Mesenchymal stem cell (in vitro differentiated cells and primary cell): ENCODE data around the gene MED15.
"Not testable (repeated sequence)": the region's sequence is repeated elsewhere in the genome, so short reads cannot be mapped to it uniquely, and the experiment has no call there.

Source experiments
- DNase-seq: peaks from one replicate; pipeline ENCODE4 v3.0.0-alpha.2; 2013
- H2AFZ ChIP-seq: one replicate; pipeline ENCODE4 v1.6.1; 2013; ENCODE audit warnings: low read depth, mild to moderate bottlenecking, control low read depth, inconsistent platforms, low read length, moderate library complexity
- H2AK5ac ChIP-seq: 2 replicates; pipeline ENCODE4 v1.6.1; 2013; ENCODE audit warnings: low read length, moderate library complexity, mild to moderate bottlenecking, inconsistent platforms; ENCODE audit not compliant: severe bottlenecking
- H2BK120ac ChIP-seq: one replicate; pipeline ENCODE4 v1.6.1; 2013; ENCODE audit warnings: low read depth, mild to moderate bottlenecking, inconsistent platforms, low read length, moderate library complexity
- H2BK12ac ChIP-seq, 2 experiments: one replicate each; pipeline ENCODE4 v1.6.1; 2013; ENCODE audit warnings: inconsistent platforms in 2 of 2, low read length in 2 of 2, mild to moderate bottlenecking in 2 of 2, moderate library complexity in 2 of 2, control low read depth in 1 of 2
- H2BK15ac ChIP-seq: one replicate; pipeline ENCODE4 v1.6.1; 2013; ENCODE audit warnings: mild to moderate bottlenecking, low read depth, inconsistent platforms; ENCODE audit not compliant: poor library complexity, severe bottlenecking
- H2BK5ac ChIP-seq: 2 replicates; pipeline ENCODE4 v1.6.1; 2013; ENCODE audit warnings: low read depth, mild to moderate bottlenecking, low read length, control low read depth, inconsistent platforms; ENCODE audit not compliant: poor library complexity, severe bottlenecking
- H3K14ac ChIP-seq, 2 experiments: one replicate each; pipeline ENCODE4 v1.6.1; 2013; ENCODE audit warnings: inconsistent platforms in 2 of 2, low read length in 2 of 2, control low read depth in 1 of 2, mild to moderate bottlenecking in 1 of 2, moderate library complexity in 1 of 2
- H3K18ac ChIP-seq, 2 experiments: one replicate each; pipeline ENCODE4 v1.6.1; 2013; ENCODE audit warnings: inconsistent platforms in 2 of 2, low read length in 2 of 2, control low read depth in 1 of 2, low read depth in 1 of 2, mild to moderate bottlenecking in 1 of 2
- H3K23ac ChIP-seq, 2 experiments: one replicate each; pipeline ENCODE4 v1.6.1; 2013; ENCODE audit warnings: inconsistent platforms in 2 of 2, low read length in 2 of 2, mild to moderate bottlenecking in 2 of 2, moderate library complexity in 2 of 2, control low read depth in 1 of 2
- H3K27ac ChIP-seq: 2 replicates; pipeline ENCODE4 v1.5.1; 2013; ENCODE audit warnings: mild to moderate bottlenecking, moderate library complexity, low read length, control low read depth, inconsistent platforms; ENCODE audit not compliant: poor library complexity, severe bottlenecking
- H3K27me3 ChIP-seq, 2 experiments: 2 replicates each; pipeline versions ENCODE4 v1.6.1 to v1.7.0; 2013; ENCODE audit warnings: low read length in 2 of 2, mild to moderate bottlenecking in 2 of 2, moderate library complexity in 2 of 2, control low read depth in 1 of 2, inconsistent platforms in 1 of 2; ENCODE audit not compliant: control insufficient read depth in 1 of 2, insufficient read depth in 1 of 2
- H3K36me3 ChIP-seq, 2 experiments: 2 replicates each; pipeline versions ENCODE4 v1.6.1 to v1.7.0; 2013; ENCODE audit warnings: low read length in 2 of 2, control low read depth in 1 of 2, inconsistent platforms in 1 of 2, low read depth in 1 of 2, mild to moderate bottlenecking in 1 of 2; ENCODE audit not compliant: insufficient read depth in 2 of 2, control insufficient read depth in 1 of 2
- H3K4ac ChIP-seq, 2 experiments: one replicate each; pipeline ENCODE4 v1.6.1; 2013; ENCODE audit warnings: inconsistent platforms in 2 of 2, low read length in 2 of 2, mild to moderate bottlenecking in 2 of 2, moderate library complexity in 2 of 2, control low read depth in 1 of 2, low read depth in 1 of 2
- H3K4me1 ChIP-seq: 2 replicates; pipeline ENCODE4 v1.6.1; 2013; ENCODE audit warnings: low read depth, low read length, control low read depth; ENCODE audit not compliant: control insufficient read depth, insufficient read depth
- H3K4me2 ChIP-seq: 2 replicates; pipeline ENCODE4 v1.6.1; 2013; ENCODE audit warnings: low read length, mild to moderate bottlenecking, inconsistent platforms; ENCODE audit not compliant: poor library complexity, severe bottlenecking
- H3K4me3 ChIP-seq, 2 experiments: 2 replicates each; pipeline versions ENCODE4 v1.5.1 to v1.7.0; 2013; ENCODE audit warnings: low read length in 2 of 2, mild to moderate bottlenecking in 2 of 2, control low read depth in 1 of 2, low read depth in 1 of 2; ENCODE audit not compliant: insufficient read depth in 1 of 2
- H3K79me1 ChIP-seq: replicated peaks from 2 replicates; pipeline ENCODE4 v1.6.1; 2013; ENCODE audit warnings: mild to moderate bottlenecking, control low read depth, low read length, inconsistent platforms; ENCODE audit not compliant: poor library complexity, severe bottlenecking
- H3K9ac ChIP-seq: 2 replicates; pipeline ENCODE4 v1.7.0; 2013; ENCODE audit warnings: mild to moderate bottlenecking, low read length, moderate library complexity
- H3K9me3 ChIP-seq: 2 replicates; pipeline ENCODE4 v1.7.0; 2013; ENCODE audit warnings: mild to moderate bottlenecking, low read length; ENCODE audit not compliant: control insufficient read depth
- H4K8ac ChIP-seq: one replicate; pipeline ENCODE4 v1.6.1; 2013; ENCODE audit warnings: inconsistent platforms, mild to moderate bottlenecking, low read length, moderate library complexity
- H4K91ac ChIP-seq: one replicate; pipeline ENCODE4 v1.6.1; 2013; ENCODE audit warnings: mild to moderate bottlenecking, low read length, inconsistent platforms
- WGBS: methylation state at CpG from one replicate; pipeline ENCODE4 v1.1.7; 2013; ENCODE audit warnings: mixed read lengths; 5-methylcytosine and 5-hydroxymethylcytosine counted together

Gene MED15

GRCh38 chr22:20466659-20467379 is 40.6 kb upstream of the MED15 start:
- Histone ChIP-seq H2BK120ac (no peak overlapping the region), H3K18ac (no peak overlapping the region), H3K27me3 (no peaks in the 10 kb centered on the region), H3K4me1 (no peaks in the 10 kb centered on the region), H3K9me3 (no peaks in the 10 kb centered on the region), H4K8ac (no peak overlapping the region), H3K4me3 (no peak overlapping the region), H3K23ac (no peak overlapping the region), H4K91ac (no peak overlapping the region), H2BK5ac (no peak overlapping the region), H3K4ac (no peak overlapping the region), H3K79me1 (peaks cover 1% of the 10 kb centered on the region), H2BK15ac (no peak overlapping the region), H3K27ac (no peak overlapping the region), H2BK12ac (no peak overlapping the region), H3K14ac (no peak overlapping the region), H3K9ac (no peak overlapping the region), H2AK5ac (no peak overlapping the region), H3K36me3 (peaks cover 40 to 74% of the 10 kb centered on the region in 2 experiments), H3K4me2 (no peak overlapping the region), H2AFZ (no peak overlapping the region)
- WGBS = 70% methylated on average over 3 of the region's 3 CpGs
- no peak for DNase-seq

- no peak for DNase-seq
- H4K91ac ChIP-seq = no peak overlapping the region
- H2BK5ac ChIP-seq = no peak overlapping the region
- H3K27me3 ChIP-seq = no peaks in the 10 kb centered on the region
- H3K4me1 ChIP-seq = no peaks in the 10 kb centered on the region
- H3K27ac ChIP-seq = no peak overlapping the region
- no peak overlapping the region for H3K9ac ChIP-seq
- no peak overlapping the region for H3K23ac ChIP-seq
- H3K4ac ChIP-seq = no peak overlapping the region
- H4K8ac ChIP-seq = no peak overlapping the region
- no peak overlapping the region for H2BK12ac ChIP-seq
- WGBS = 95% methylated on average over 6 of the region's 6 CpGs
- H2BK15ac ChIP-seq = no peak overlapping the region
- H3K9me3 ChIP-seq = no peaks in the 10 kb centered on the region
- H3K14ac ChIP-seq = no peak overlapping the region
- no peak overlapping the region for H2AK5ac ChIP-seq
- H3K79me1 ChIP-seq = peaks cover 1% of the 10 kb centered on the region
- no peak overlapping the region for H3K18ac ChIP-seq
- H2AFZ ChIP-seq = no peak overlapping the region
- H3K36me3 ChIP-seq = peaks cover 34 to 56% of the 10 kb centered on the region in 2 experiments
- no peak overlapping the region for H3K4me2 ChIP-seq
- no peak overlapping the region for H3K4me3 ChIP-seq
- H2BK120ac ChIP-seq = no peak overlapping the region
Measured at GRCh38 chr22:20469110-20469868, 38.1 kb upstream of the MED15 start.

- not testable (repeated sequence) for H3K27ac ChIP-seq, DNase-seq, H2AK5ac ChIP-seq, H2AFZ ChIP-seq, H3K23ac ChIP-seq, H3K4ac ChIP-seq, H3K4me1 ChIP-seq, H3K27me3 ChIP-seq, H3K9me3 ChIP-seq, H3K14ac ChIP-seq, H3K79me1 ChIP-seq, H2BK12ac ChIP-seq, H3K4me2 ChIP-seq, H4K8ac ChIP-seq, H3K18ac ChIP-seq, H3K9ac ChIP-seq, H2BK15ac ChIP-seq, H3K4me3 ChIP-seq, H2BK5ac ChIP-seq, H4K91ac ChIP-seq, H2BK120ac ChIP-seq
- peaks cover 22 to 43% of the 10 kb centered on the region in 2 experiments for H3K36me3 ChIP-seq
- 98% methylated on average over 2 of the region's 2 CpGs for WGBS
Measured at GRCh38 chr22:20470525-20470924, 36.9 kb upstream of the MED15 start.

GRCh38 chr22:20471126-20471833 is 36.1 kb upstream of the MED15 start:
- 97% methylated on average over 8 of the region's 9 CpGs for WGBS
- no peak overlapping the region for H3K4me3 ChIP-seq
- H4K8ac ChIP-seq = no peak overlapping the region
- no peaks in the 10 kb centered on the region for H3K9me3 ChIP-seq
- no peak overlapping the region for H2BK120ac ChIP-seq
- no peak overlapping the region for H3K9ac ChIP-seq
- no peak overlapping the region for H2BK5ac ChIP-seq
- H3K36me3 ChIP-seq = peaks cover 22 to 41% of the 10 kb centered on the region in 2 experiments
- peaks cover 2% of the 10 kb centered on the region for H3K4me1 ChIP-seq
- no peak overlapping the region for H2AK5ac ChIP-seq
- H3K14ac ChIP-seq = no peak overlapping the region
- H2AFZ ChIP-seq = no peak overlapping the region
- H3K27ac ChIP-seq = no peak overlapping the region
- H2BK15ac ChIP-seq = no peak overlapping the region
- H3K4ac ChIP-seq = no peak overlapping the region
- H3K27me3 ChIP-seq = no peaks in the 10 kb centered on the region
- H2BK12ac ChIP-seq = no peak overlapping the region
- no peak for DNase-seq
- no peak overlapping the region for H3K4me2 ChIP-seq
- H3K18ac ChIP-seq = no peak overlapping the region
- H3K23ac ChIP-seq = no peak overlapping the region
- no peak overlapping the region for H4K91ac ChIP-seq
- peaks cover 1% of the 10 kb centered on the region for H3K79me1 ChIP-seq
